HEK293 (cell line): ENCODE measurements around the gene SLFN12L.
"Not testable (repeated sequence)": the region's sequence is repeated elsewhere in the genome, so short reads cannot be mapped to it uniquely, and the experiment has no call there.

Experiments used
- CTCF ChIA-PET: fragments of 350-600 bp; formaldehyde crosslinking; extraction: SDS; loops from one replicate; lab custom pipeline; 2021; ENCODE audit warnings: antibody characterized with exemption; lab: Yijun Ruan, JAX
- POLR2A ChIA-PET: fragments of 300-600 bp; formaldehyde crosslinking; extraction: SDS; loops from one replicate; lab custom pipeline; 2020; ENCODE audit warnings: antibody characterized with exemption, inconsistent platforms; lab: Yijun Ruan, JAX
- H3K27ac ChIP-seq: fragments of 200-500 bp; sonication (Bioruptor generic); 2 replicates; pipeline ENCODE4 v1.5.1; 2014; ENCODE audit warnings: low read depth, low read length, control low read depth, inconsistent platforms; ENCODE audit errors: extremely low read depth
- H3K36me3 ChIP-seq, 2 experiments: fragments of 200-500 bp in 1 of 2; sonication (Bioruptor generic) in 1 of 2; 1 replicate in 1 of 2; 2 replicates in 1 of 2; pipeline ENCODE4 v1.5.1; 2014 to 2017; ENCODE audit warnings: inconsistent platforms in 2 of 2, low read length in 2 of 2; ENCODE audit not compliant: control insufficient read depth in 2 of 2, insufficient read depth in 1 of 2
- H3K4me1 ChIP-seq: fragments of 200-500 bp; sonication (Bioruptor generic); 2 replicates; pipeline ENCODE4 v1.5.1; 2014; ENCODE audit warnings: mild to moderate bottlenecking, low read length, inconsistent platforms; ENCODE audit not compliant: control insufficient read depth, insufficient read depth
- H3K4me3 ChIP-seq: 2 replicates; pipeline ENCODE4 v1.5.1; 2011; ENCODE audit warnings: low read depth, mild to moderate bottlenecking, control low read depth, low read length, moderate library complexity
- H3K9me3 ChIP-seq: fragments of 200-500 bp; sonication (Bioruptor generic); 2 replicates; pipeline ENCODE4 v1.5.1; 2014; ENCODE audit warnings: low read depth, low read length, inconsistent platforms; ENCODE audit not compliant: control insufficient read depth, insufficient read depth
- GLIS1 ChIP-seq: fragments of 450-650 bp; formaldehyde crosslinking; IDR thresholded peaks from 2 replicates; pipeline ENCODE4 v1.5.1; 2016; ENCODE audit warnings: missing biosample characterization, missing genetic modification characterization
- KLF16 ChIP-seq: fragments of 450-650 bp; formaldehyde crosslinking; IDR thresholded peaks from 2 replicates; pipeline ENCODE4 v1.5.1; 2017; ENCODE audit warnings: missing biosample characterization, missing genetic modification characterization
- PBX3 ChIP-seq: sonication (generic); formaldehyde crosslinking; IDR thresholded peaks from 2 replicates; pipeline ENCODE4 v1.8.1; 2022; ENCODE audit warnings: mild to moderate bottlenecking, moderate library complexity, missing genetic modification reagents
- SCRT1 ChIP-seq: fragments of 450-650 bp; formaldehyde crosslinking; IDR thresholded peaks from 2 replicates; pipeline ENCODE4 v1.5.1; 2016; ENCODE audit warnings: missing biosample characterization, missing genetic modification characterization, borderline replicate concordance
- TSHZ1 ChIP-seq: fragments of 450-650 bp; formaldehyde crosslinking; IDR thresholded peaks from 2 replicates; pipeline ENCODE4 v1.5.1; 2016; ENCODE audit warnings: missing biosample characterization, missing genetic modification characterization, borderline replicate concordance
- ZBTB17 ChIP-seq: fragments of 450-650 bp; formaldehyde crosslinking; IDR thresholded peaks from 2 replicates; pipeline ENCODE4 v1.5.1; 2016; ENCODE audit warnings: missing biosample characterization, missing genetic modification characterization
- ZNF112 ChIP-seq: fragments of 450-650 bp; formaldehyde crosslinking; IDR thresholded peaks from 2 replicates; pipeline ENCODE4 v1.5.0; 2017; ENCODE audit warnings: missing biosample characterization, missing genetic modification characterization
- ZNF24 ChIP-seq: fragments of 450-650 bp; formaldehyde crosslinking; IDR thresholded peaks from 2 replicates; pipeline ENCODE4 v1.5.1; 2016; ENCODE audit warnings: missing biosample characterization, missing genetic modification characterization
- ZNF280D ChIP-seq: fragments of 450-650 bp; formaldehyde crosslinking; IDR thresholded peaks from 2 replicates; pipeline ENCODE4 v1.5.1; 2016; ENCODE audit warnings: missing biosample characterization, missing genetic modification characterization
- ZNF341 ChIP-seq: fragments of 450-650 bp; formaldehyde crosslinking; IDR thresholded peaks from 2 replicates; pipeline ENCODE4; 2016; ENCODE audit warnings: low read depth, missing biosample characterization, missing genetic modification characterization
- ZNF513 ChIP-seq: fragments of 450-650 bp; IDR thresholded peaks from 2 replicates; pipeline ENCODE4 v1.5.1; 2018; ENCODE audit warnings: missing biosample characterization, missing genetic modification characterization
- ZNF654 ChIP-seq: fragments of 450-650 bp; formaldehyde crosslinking; IDR thresholded peaks from 2 replicates; pipeline ENCODE4 v1.5.1; 2016; ENCODE audit warnings: low read depth, missing biosample characterization, missing genetic modification characterization
- ZNF658 ChIP-seq: fragments of 450-650 bp; formaldehyde crosslinking; IDR thresholded peaks from 2 replicates; pipeline ENCODE4; 2016; ENCODE audit warnings: missing biosample characterization, missing genetic modification characterization
- ZNF837 ChIP-seq: fragments of 450-650 bp; formaldehyde crosslinking; IDR thresholded peaks from 2 replicates; pipeline ENCODE4 v1.5.1; 2016; ENCODE audit warnings: missing biosample characterization, missing genetic modification characterization

The SLFN12L gene

GRCh38 chr17:35539659-35540026 lies 2.2 kb upstream of the SLFN12L start (continued):
- no peak for TF ChIP-seq ZNF513 (tag by site-specific recombination)

DNA sequence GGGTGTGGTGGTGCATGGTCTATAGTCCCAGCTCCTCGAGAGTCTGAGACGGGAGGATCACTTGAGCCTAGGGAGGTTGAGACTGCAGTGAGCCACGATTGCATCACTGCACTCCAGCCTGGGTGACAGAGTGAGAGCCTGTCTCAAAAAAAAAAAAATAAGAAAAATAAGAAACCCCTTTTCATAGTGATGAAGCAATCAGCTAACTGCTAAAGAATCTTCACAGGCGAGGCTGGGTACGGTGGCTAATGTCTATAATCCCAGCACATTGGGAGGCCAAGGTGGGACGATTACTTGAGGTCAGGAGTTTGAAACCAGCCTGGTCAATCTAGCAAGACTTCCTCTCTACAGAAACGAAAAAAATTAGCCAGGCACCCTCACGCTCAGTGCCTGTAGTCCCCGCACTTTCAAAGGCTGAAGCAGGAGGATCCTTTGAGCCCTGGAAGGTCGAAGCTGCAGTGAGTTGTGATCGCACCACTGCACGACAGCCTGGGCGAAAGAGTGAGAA lies 760 bp downstream of the SLFN12L start:
- no peak for TF ChIP-seq ZNF24 (tag by site-specific recombination)
- no peak for TF ChIP-seq KLF16 (tag by site-specific recombination)
- no peak for TF ChIP-seq GLIS1 (tag by site-specific recombination)
- TF ChIP-seq PBX3 (CRISPR knock-in tag): no peak
- no peak for TF ChIP-seq ZNF837 (tag by site-specific recombination)
- TF ChIP-seq ZNF112 (tag by site-specific recombination): no peak
- TF ChIP-seq, all 188 proteins: peak for 0
- ChIA-PET CTCF (interaction anchor here (0.5 to 9.4 kb wide), 14 partner anchors 13 to 1114 kb away, joined by 3 to 236 read pairs (median 3); partner anchors contain the start of gene C17orf50), POLR2A (no interaction called here)
- H3K4me3 ChIP-seq: no peak overlapping the region
- H3K4me1 ChIP-seq: peaks cover 3% of the 10 kb centered on the region; the same call in 1 of the 2 replicates
- no peaks in the 10 kb centered on the region for H3K36me3 ChIP-seq
- H3K27ac ChIP-seq: no peak overlapping the region
- no peaks in the 10 kb centered on the region for H3K9me3 ChIP-seq

DNA sequence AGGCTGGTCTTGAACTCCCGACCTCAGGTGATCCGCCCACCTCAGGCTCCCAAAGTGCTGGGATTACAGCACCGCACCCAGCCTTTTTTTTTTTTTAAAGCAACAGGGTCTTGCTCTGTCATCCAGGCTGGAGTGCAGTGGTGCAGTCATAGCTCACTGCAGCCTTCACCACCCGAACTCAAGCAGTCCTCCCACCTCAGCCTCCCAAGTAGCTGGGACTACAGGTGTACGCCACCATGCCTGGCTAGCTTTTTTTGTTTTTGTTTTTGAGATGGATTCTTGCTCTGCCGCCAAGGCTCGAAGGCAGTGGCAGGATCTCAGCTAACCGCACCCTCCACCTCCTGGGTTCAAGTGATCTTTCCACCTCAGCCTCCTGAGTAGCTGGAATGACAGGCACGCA lies 2.1 kb downstream of the SLFN12L start:
- POLR2A ChIA-PET: interaction anchor here (0.6 kb wide), 1 partner anchor 274 kb away, joined by 3 read pairs; no protein-coding TSS in a partner anchor
- H3K9me3 ChIP-seq, H3K27ac ChIP-seq, H3K4me3 ChIP-seq, H3K4me1 ChIP-seq, H3K36me3 ChIP-seq: not testable (repeated sequence)
- CTCF ChIA-PET: interaction anchor here (0.6 to 9.4 kb wide), 14 partner anchors 8 to 567 kb away, joined by 3 to 236 read pairs (median 4); partner anchors contain the start of genes SLFN12 and SLFN14

- no peaks in the 10 kb centered on the region for H3K36me3 ChIP-seq
- no peaks in the 10 kb centered on the region for H3K9me3 ChIP-seq
- POLR2A ChIA-PET: interaction anchor here (0.6 kb wide), 1 partner anchor 273 kb away, joined by 3 read pairs; no protein-coding TSS in a partner anchor
- peaks cover under 1% of the 10 kb centered on the region; the same call in 1 of the 2 replicates for H3K4me1 ChIP-seq
- TF ChIP-seq ZNF341 (tag by site-specific recombination) (no peak), SCRT1 (no peak), ZBTB17 (peak; percentile 53; the same call in 1 of the 2 replicates)
- H3K4me3 ChIP-seq: no peak overlapping the region
- CTCF ChIA-PET: interaction anchor here (0.6 to 9.4 kb wide), 27 partner anchors 9 to 1115 kb away, joined by 3 to 236 read pairs (median 4); partner anchors contain the start of genes SLFN12 and SLFN14
- no peak overlapping the region for H3K27ac ChIP-seq
Measured at GRCh38 chr17:35534576-35535093, 2.8 kb downstream of the SLFN12L start.

GRCh38 chr17:35531160-35531559 lies 6.3 kb downstream of the SLFN12L start:
- Histone ChIP-seq H3K4me1 (no peaks in the 10 kb centered on the region), H3K9me3 (no peaks in the 10 kb centered on the region), H3K36me3 (no peaks in the 10 kb centered on the region), H3K4me3 (no peak overlapping the region), H3K27ac (no peak overlapping the region)
- ChIA-PET POLR2A (no interaction called here), CTCF (interaction anchor here (0.6 to 9.4 kb wide), 6 partner anchors 10 to 425 kb away, joined by 3 to 236 read pairs (median 4); no protein-coding TSS in a partner anchor)
- no peak for TF ChIP-seq ZNF658
- TF ChIP-seq ZNF654: no peak
- no peak for TF ChIP-seq ZNF280D (tag by site-specific recombination)
- TF ChIP-seq TSHZ1 (tag by site-specific recombination): no peak
